HG02943 (cell line): ENCODE measurements around the gene IL18BP.

Experiments
- ATAC-seq: cut with Tn5 transposase; IDR thresholded peaks from one replicate; pipeline ENCODE4 v1.9.1; 2021; ENCODE audit warnings: mild to moderate bottlenecking, low read depth, moderate library complexity; ENCODE audit not compliant: unreplicated experiment

The IL18BP gene

GRCh38 chr11:72040491-72041363, 42.0 kb downstream of the IL18BP start:
- ATAC-seq = no peak

GRCh38 chr11:72041364-72042063, 42.8 kb downstream of the IL18BP start:
- no peak for ATAC-seq

- no peak for ATAC-seq
Measured at GRCh38 chr11:72042064-72042745, 43.5 kb downstream of the IL18BP start.

GRCh38 chr11:72045849-72046248, 47.1 kb downstream of the IL18BP start:
- no peak for ATAC-seq

GRCh38 chr11:72048766-72049460, 50.2 kb downstream of the IL18BP start:
- ATAC-seq = no peak
